ENCODE measurements around the gene PLPP4. TPM values are rescaled to one million over a fixed set of nuclear protein-coding genes. Genes with fewer than 3 reads are reported as not detected.

PLPP4 gene
- total and polyA plus RNA-seq, 2 donors (not counting 1 experiment from before 2014, with no cell fraction given) = 0.22 to 1.2 TPM

GRCh38 chr10:120578890-120579289, 121.9 kb downstream of the PLPP4 start:
- no peaks in the 10 kb centered on the region for H3K27me3 ChIP-seq (ENCODE audit: control insufficient read depth, insufficient read depth, low read length)
- no peak overlapping the region for H3K4me2 ChIP-seq (ENCODE audit: extremely low read depth, insufficient read depth, low read length)
- no peak for DNase-seq (ENCODE audit: low read depth in 2 of 2)
- no peak overlapping the region for H3K4me3 ChIP-seq (replicated peaks in 1 of 4; ENCODE audit: control extremely low read depth in 1 of 4, insufficient read depth in 1 of 4, low read depth in 3 of 4, low read length in 4 of 4)
- H2AFZ ChIP-seq (ENCODE audit: low read length) = no peak overlapping the region
- no peaks in the 10 kb centered on the region for H3K79me2 ChIP-seq (ENCODE audit: control insufficient read depth, insufficient read depth, low read length)
- H3K27ac ChIP-seq (ENCODE audit: insufficient read depth, low read length) = no peak overlapping the region
- H3K36me3 ChIP-seq (ENCODE audit: control insufficient read depth, insufficient read depth, low read length) = no peaks in the 10 kb centered on the region
- H3K9me3 ChIP-seq (ENCODE audit: control insufficient read depth, insufficient read depth, low read depth, low read length) = no peaks in the 10 kb centered on the region
- TF ChIP-seq EZH2 (IDR thresholded peaks at IDR 0.05; ENCODE audit: low read length, missing control alignments) (no peak), CTCF (conservative IDR thresholded peaks at IDR 0.05 in 1 of 2, IDR thresholded peaks at IDR 0.05 in 1 of 2; ENCODE audit: low read depth in 1 of 2, low read length in 2 of 2) (no peak)
- H3K4me1 ChIP-seq (ENCODE audit: control insufficient read depth, extremely low read depth, insufficient read depth, low read length) = no peaks in the 10 kb centered on the region
- no peak overlapping the region for H3K9ac ChIP-seq (ENCODE audit: insufficient read depth, low read length)
- no peaks in the 10 kb centered on the region for H4K20me1 ChIP-seq (ENCODE audit: control insufficient read depth, extremely low read depth, insufficient read depth, low read length)

GRCh38 chr10:120580918-120581895, 124.2 kb downstream of the PLPP4 start:
- Histone ChIP-seq H3K27ac (ENCODE audit: insufficient read depth, low read length) (no peak overlapping the region), H3K36me3 (ENCODE audit: control insufficient read depth, insufficient read depth, low read length) (no peaks in the 10 kb centered on the region), H2AFZ (ENCODE audit: low read length) (no peak overlapping the region), H3K4me1 (ENCODE audit: control insufficient read depth, extremely low read depth, insufficient read depth, low read length) (no peaks in the 10 kb centered on the region), H3K79me2 (ENCODE audit: control insufficient read depth, insufficient read depth, low read length) (no peaks in the 10 kb centered on the region), H3K9ac (ENCODE audit: insufficient read depth, low read length) (no peak overlapping the region), H3K9me3 (ENCODE audit: control insufficient read depth, insufficient read depth, low read depth, low read length) (no peaks in the 10 kb centered on the region), H3K27me3 (ENCODE audit: control insufficient read depth, insufficient read depth, low read length) (no peaks in the 10 kb centered on the region), H4K20me1 (ENCODE audit: control insufficient read depth, extremely low read depth, insufficient read depth, low read length) (no peaks in the 10 kb centered on the region), H3K4me2 (ENCODE audit: extremely low read depth, insufficient read depth, low read length) (no peak overlapping the region), H3K4me3 (replicated peaks in 1 of 4; ENCODE audit: control extremely low read depth in 1 of 4, insufficient read depth in 1 of 4, low read depth in 3 of 4, low read length in 4 of 4) (no peak overlapping the region)
- TF ChIP-seq EZH2 (IDR thresholded peaks at IDR 0.05; ENCODE audit: low read length, missing control alignments) = no peak
- no peak for TF ChIP-seq CTCF (conservative IDR thresholded peaks at IDR 0.05 in 1 of 2, IDR thresholded peaks at IDR 0.05 in 1 of 2; ENCODE audit: low read depth in 1 of 2, low read length in 2 of 2)
- no peak for DNase-seq (ENCODE audit: low read depth in 2 of 2)

GRCh38 chr10:120582753-120583152, 125.7 kb downstream of the PLPP4 start:
- no peaks in the 10 kb centered on the region for H3K36me3 ChIP-seq (ENCODE audit: control insufficient read depth, insufficient read depth, low read length)
- no peaks in the 10 kb centered on the region for H3K27me3 ChIP-seq (ENCODE audit: control insufficient read depth, insufficient read depth, low read length)
- TF ChIP-seq CTCF (conservative IDR thresholded peaks at IDR 0.05 in 1 of 2, IDR thresholded peaks at IDR 0.05 in 1 of 2; ENCODE audit: low read depth in 1 of 2, low read length in 2 of 2) (no peak), EZH2 (IDR thresholded peaks at IDR 0.05; ENCODE audit: low read length, missing control alignments) (no peak)
- no peak overlapping the region for H3K4me3 ChIP-seq (replicated peaks in 1 of 4; ENCODE audit: control extremely low read depth in 1 of 4, insufficient read depth in 1 of 4, low read depth in 3 of 4, low read length in 4 of 4)
- H3K9me3 ChIP-seq (ENCODE audit: control insufficient read depth, insufficient read depth, low read depth, low read length) = no peaks in the 10 kb centered on the region
- no peaks in the 10 kb centered on the region for H4K20me1 ChIP-seq (ENCODE audit: control insufficient read depth, extremely low read depth, insufficient read depth, low read length)
- no peak for DNase-seq (ENCODE audit: low read depth in 2 of 2)
- no peak overlapping the region for H3K4me2 ChIP-seq (ENCODE audit: extremely low read depth, insufficient read depth, low read length)
- H3K9ac ChIP-seq (ENCODE audit: insufficient read depth, low read length) = no peak overlapping the region
- H2AFZ ChIP-seq (ENCODE audit: low read length) = no peak overlapping the region
- no peaks in the 10 kb centered on the region for H3K4me1 ChIP-seq (ENCODE audit: control insufficient read depth, extremely low read depth, insufficient read depth, low read length)
- H3K79me2 ChIP-seq (ENCODE audit: control insufficient read depth, insufficient read depth, low read length) = no peaks in the 10 kb centered on the region
- H3K27ac ChIP-seq (ENCODE audit: insufficient read depth, low read length) = no peak overlapping the region

All from fibroblast of lung (primary cell).